Upper lobe of left lung (tissue), 4 donors: ENCODE measurements around the gene MAP2.

ENCODE experiments used
- CTCF ChIP-seq, 6 experiments: fragments of 450-650 bp in 4 of 6; fragments of 200-600 bp in 2 of 6; sonication (generic) in 2 of 6; IDR thresholded peaks; one replicate each; pipeline ENCODE4 v1.5.1; 2016 to 2019; ENCODE audit warnings: antibody characterized with exemption in 6 of 6
- POLR2AphosphoS5 ChIP-seq, 2 donors: sonication (generic); formaldehyde crosslinking; IDR thresholded peaks; one replicate each; pipeline ENCODE4 v1.5.1; 2017; ENCODE audit warnings: antibody characterized with exemption in 2 of 2

- no peak for TF ChIP-seq CTCF (IDR thresholded peaks at IDR 0.05)
- TF ChIP-seq POLR2AphosphoS5 (IDR thresholded peaks at IDR 0.05): no peak
Observed at GRCh38 chr2:209629597-209629996, 205.8 kb downstream of the MAP2 start.
